ENCODE results near the gene PLCXD1.

PLCXD1 gene

DNA sequence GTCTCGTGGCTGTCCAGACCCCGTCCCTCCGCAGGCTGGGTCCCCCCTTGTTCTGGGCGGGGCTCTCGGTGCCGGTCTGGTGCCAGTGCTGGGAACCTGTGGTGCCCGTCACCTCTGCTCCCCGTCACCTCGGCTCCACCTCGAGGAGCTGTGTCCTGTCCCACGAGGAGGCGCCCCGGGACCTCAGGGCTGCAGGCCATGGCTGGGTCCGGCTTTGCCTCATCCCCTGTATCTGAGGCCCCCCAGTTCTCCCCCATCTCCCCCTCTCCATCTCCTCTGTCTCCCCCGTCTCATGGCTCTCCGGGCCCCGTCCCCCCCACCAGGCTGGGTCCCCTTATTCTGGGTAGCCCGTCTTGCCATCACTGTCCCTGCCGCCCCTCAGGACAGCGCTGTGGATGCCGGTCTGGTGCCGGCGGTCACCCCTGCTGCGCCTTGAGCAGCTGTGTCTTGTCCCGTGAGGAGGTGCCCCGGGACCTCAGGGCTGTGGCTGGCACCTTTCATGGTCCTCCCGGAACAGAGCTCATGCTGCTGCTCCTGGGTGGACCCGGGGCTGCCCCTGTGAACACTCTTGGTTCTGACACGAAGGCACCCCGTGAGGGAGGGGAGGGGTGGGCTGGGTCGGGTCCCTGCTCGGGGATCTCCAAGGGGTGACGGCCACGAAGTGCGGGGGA lies 50.8 kb downstream of the PLCXD1 start:
- H3K27ac ChIP-seq, result no peak overlapping the region
- peak overlapping the region in 1 of 2 donors; percentile 10 for H3K4me3 ChIP-seq
- DNase-seq, result no peak
- no peaks in the 10 kb centered on the region for H3K9me3 ChIP-seq
- no peak for TF ChIP-seq CTCF (IDR thresholded peaks at IDR 0.05)
- peaks cover 0 to 32% of the 10 kb centered on the region in 2 donors for H3K27me3 ChIP-seq
- intact Hi-C loops (cut with DNase I; ENCODE audit: low total_unique reads), result no loop called here
- peaks cover 0 to 34% (median 18%) of the 10 kb centered on the region in 3 donors for H3K36me3 ChIP-seq
- peaks cover 0 to 13% (median 12%) of the 10 kb centered on the region in 4 donors for H3K4me1 ChIP-seq

- Histone ChIP-seq H3K27ac (no peak overlapping the region), H3K36me3 (peaks cover 0 to 39% (median 18%) of the 10 kb centered on the region in 3 donors), H3K9me3 (no peaks in the 10 kb centered on the region), H3K27me3 (peaks cover 0 to 29% of the 10 kb centered on the region in 2 donors), H3K4me1 (peaks cover 0 to 13% (median 12%) of the 10 kb centered on the region in 4 donors), H3K4me3 (no peak overlapping the region)
- no peak for DNase-seq
- intact Hi-C loops (cut with DNase I; ENCODE audit: low total_unique reads), result no loop called here
- no peak for TF ChIP-seq CTCF (IDR thresholded peaks at IDR 0.05)
Measured at GRCh38 chrX:332496-332860, 51.3 kb downstream of the PLCXD1 start.

DNA sequence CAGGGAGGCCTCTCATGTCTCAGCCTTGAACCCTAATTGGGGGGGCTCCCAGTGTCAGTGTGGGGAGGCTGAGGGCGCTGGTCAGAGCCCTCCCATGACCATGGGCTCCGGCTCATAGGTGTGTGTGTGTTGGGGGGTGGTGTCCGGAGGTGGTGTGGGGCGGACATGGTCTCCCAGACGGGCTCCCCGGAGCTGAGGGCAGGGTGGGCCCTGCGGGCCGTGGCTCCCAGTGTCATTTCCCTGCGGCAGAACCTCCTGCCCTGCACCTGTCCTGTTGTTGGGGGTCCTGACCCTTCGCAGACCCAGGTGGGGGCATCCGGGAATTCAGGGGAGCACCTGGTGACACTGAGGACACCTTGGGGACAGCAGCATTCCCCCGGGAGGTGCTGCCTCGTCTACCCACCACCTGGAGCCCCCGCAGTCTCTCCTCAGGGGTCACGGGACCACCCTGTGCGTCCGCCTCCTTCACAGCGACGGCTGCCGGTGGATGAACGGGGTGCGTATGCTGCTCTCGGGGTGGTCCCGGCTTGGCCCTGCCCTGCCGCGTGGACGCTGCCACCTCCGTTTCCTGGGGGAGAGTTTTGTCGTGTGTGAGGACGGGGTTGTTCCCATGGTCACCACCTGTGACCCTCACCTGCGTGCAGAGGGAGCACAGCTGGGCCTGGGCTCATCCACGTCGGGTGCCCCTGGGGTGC lies 51.9 kb downstream of the PLCXD1 start:
- no peak for TF ChIP-seq CTCF (IDR thresholded peaks at IDR 0.05)
- peaks cover 0 to 13% (median 12%) of the 10 kb centered on the region in 4 donors for H3K4me1 ChIP-seq
- H3K9me3 ChIP-seq, result no peaks in the 10 kb centered on the region
- H3K4me3 ChIP-seq, result no peak overlapping the region
- peaks cover 0 to 25% of the 10 kb centered on the region in 2 donors for H3K27me3 ChIP-seq
- intact Hi-C loops (cut with DNase I; ENCODE audit: low total_unique reads), result no loop called here
- no peak overlapping the region for H3K27ac ChIP-seq
- peaks cover 0 to 45% (median 18%) of the 10 kb centered on the region in 3 donors for H3K36me3 ChIP-seq
- no peak for DNase-seq

DNA sequence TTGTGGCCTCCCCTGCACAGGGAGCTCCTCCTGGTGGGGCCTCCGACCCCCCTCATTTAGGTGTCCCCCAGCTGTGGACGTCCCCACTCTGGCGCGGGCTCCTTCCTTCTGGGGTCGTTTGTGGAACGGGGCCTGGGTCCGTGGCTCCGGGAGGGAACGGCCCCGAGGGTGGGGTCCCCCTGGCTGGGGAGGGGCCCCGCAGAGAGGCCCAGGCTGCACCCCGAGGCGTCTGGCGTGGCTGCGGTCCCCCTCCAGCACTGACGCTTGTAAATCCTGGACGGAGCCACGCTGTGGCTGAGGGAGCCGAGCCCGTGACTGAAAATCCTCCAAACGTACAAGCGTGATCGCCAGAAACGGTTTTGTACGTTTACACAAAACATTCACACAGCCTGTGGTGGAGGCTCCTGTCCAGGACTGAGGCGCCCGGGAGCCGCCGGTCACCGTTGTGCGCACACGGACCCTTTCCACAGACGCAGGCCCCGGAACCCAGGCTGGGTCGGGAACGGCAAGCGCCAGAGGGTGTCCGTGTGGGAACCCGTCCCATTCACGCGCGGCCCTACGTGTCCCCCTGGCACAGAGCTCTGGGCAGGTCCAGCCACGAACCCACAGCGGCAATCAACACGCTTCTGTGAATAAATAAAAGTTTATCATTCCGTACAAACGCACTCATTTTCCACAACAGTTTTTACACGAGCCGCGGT lies 52.6 kb downstream of the PLCXD1 start:
- Histone ChIP-seq H3K4me1 (peaks cover 0 to 13% (median 12%) of the 10 kb centered on the region in 4 donors), H3K9me3 (no peaks in the 10 kb centered on the region), H3K27ac (no peak overlapping the region), H3K36me3 (peaks cover 0 to 52% (median 21%) of the 10 kb centered on the region in 3 donors), H3K4me3 (no peak overlapping the region), H3K27me3 (peaks cover 0 to 25% of the 10 kb centered on the region in 2 donors)
- no peak for TF ChIP-seq CTCF (IDR thresholded peaks at IDR 0.05)
- no peak for DNase-seq
- intact Hi-C loops (cut with DNase I; ENCODE audit: low total_unique reads), result no loop called here

DNA sequence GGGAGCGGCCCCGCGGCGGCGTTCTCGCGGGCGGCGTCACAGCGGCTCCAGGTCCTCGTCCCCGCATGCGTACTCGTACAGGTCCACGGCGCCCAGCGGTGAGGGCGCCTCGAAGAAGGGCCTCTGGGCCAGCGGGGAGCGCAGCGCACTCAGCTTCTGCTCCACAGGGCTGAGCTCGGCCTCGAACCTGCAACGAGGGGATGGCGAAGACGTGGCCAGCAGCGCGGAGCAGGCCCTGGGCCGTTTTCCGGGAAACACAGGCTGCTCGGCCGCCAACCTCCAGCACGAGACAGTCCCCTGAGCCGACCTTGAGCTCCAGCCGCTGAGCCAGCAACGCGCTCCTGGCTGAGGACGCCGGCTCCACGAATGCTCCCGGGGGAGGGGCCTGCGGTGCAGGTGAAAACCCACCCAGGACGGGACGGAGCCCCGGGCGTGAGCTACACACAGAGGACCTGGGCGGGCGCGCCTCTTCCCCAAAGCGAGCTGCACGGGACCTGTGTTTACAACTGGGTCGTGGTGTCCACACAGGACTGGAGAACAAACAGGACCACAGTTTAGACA lies 53.2 kb downstream of the PLCXD1 start:
- Histone ChIP-seq H3K27me3 (peaks cover 0 to 25% of the 10 kb centered on the region in 2 donors), H3K9me3 (no peaks in the 10 kb centered on the region), H3K36me3 (peaks cover 0 to 55% (median 25%) of the 10 kb centered on the region in 3 donors), H3K4me3 (no peak overlapping the region), H3K27ac (no peak overlapping the region), H3K4me1 (peaks cover 0 to 13% (median 12%) of the 10 kb centered on the region in 4 donors)
- no peak for DNase-seq
- intact Hi-C loops (cut with DNase I; ENCODE audit: low total_unique reads), result no loop called here
- TF ChIP-seq CTCF (IDR thresholded peaks at IDR 0.05), result no peak

Data from tibial artery (tissue), 4 donors.